A172 (cell line): ENCODE measurements around the gene S100A4. TPM values are rescaled to one million over a fixed set of nuclear protein-coding genes. Genes with fewer than 3 reads are reported as not detected.

Source experiments
- DNase-seq: peaks from one replicate; pipeline ENCODE4 v3.0.0-alpha.2; 2015; ENCODE audit warnings: low spot score
- total RNA-seq: library from RNA; depleted of rRNA; stranded (reverse); fragments of >200 nt; shearing (Covaris generic); gene quantifications from 2 replicates; pipeline ENCODE4 v1.2.3, GENCODE V29; 2014; rRNA removed

Gene S100A4
- total RNA-seq, 1 experiment from 2014 or later, result 3,194 TPM

DNA sequence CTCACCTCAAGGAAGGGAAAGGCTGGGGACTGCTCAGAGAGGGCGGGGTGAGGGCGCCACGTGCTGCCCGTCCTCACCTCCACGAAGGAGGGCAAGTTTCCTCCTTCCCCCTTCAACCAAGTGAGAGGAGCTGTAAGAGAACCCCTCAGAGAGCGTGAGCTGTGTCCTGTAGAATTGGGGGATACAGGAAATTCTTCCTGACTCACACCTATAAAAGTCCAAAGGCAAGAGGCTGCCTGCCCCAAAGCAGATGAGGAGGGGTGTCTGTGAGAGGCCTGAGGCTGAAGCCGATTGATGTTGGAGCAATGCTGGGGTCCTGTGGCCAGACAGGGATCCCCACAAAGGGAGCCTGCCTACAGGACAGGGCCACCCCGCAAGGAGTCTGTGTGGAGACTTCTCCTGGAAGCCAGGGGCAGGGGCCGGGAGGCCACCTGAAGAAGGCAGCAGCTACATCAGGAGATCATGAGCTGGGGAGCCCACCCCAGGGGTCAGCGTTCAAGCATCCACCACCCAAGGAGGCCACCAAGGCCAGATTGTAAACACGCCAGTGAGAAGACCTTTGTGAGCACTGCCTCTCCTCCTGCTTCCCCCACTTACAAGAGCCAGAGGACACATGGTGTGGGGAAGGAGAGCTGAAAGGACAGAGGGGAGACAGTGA, 37.6 kb downstream of the S100A4 start:
- DNase-seq, result no peak

GRCh38 chr1:153506831-153507413, 38.7 kb downstream of the S100A4 start:
- peak; percentile 93 for DNase-seq

DNA sequence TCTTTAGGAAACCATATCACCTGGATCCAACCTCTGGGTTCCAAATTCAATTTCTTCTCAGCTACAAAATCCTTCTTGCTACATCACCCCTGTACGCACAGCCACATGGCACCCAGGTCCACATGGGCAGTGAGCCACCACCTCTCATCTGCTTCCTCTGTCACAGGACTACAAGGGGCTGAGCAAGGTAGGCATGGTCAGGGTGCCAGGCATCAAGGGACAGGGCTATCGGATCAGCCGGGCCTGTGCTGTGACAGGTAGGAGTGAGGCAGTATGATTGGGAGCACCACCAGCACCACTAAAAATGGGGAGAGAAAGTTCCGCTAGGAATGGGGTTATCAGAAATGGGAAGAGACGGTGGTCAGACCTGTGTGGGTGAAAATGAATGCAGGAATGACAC, 39.2 kb downstream of the S100A4 start:
- no peak for DNase-seq

DNA sequence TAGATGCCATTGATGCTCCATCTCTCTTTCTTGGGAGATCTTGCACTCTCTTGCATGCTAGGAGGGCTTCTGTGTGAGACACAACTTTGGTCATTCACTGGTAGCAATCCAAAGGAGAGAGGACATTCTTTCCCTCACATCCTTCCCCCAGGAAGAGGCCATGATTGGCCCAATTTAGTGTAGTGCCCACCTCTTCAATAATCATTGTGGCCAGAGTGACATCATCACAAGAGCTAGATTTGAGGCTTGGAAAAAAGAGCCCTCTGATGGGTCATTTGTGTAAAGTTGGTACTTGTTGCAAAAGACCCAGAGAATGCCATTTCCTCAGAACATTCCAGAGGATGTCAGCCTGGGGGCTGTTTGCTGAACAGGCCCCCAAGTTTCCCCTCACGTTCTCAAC, 40.0 kb downstream of the S100A4 start:
- no peak for DNase-seq

DNA sequence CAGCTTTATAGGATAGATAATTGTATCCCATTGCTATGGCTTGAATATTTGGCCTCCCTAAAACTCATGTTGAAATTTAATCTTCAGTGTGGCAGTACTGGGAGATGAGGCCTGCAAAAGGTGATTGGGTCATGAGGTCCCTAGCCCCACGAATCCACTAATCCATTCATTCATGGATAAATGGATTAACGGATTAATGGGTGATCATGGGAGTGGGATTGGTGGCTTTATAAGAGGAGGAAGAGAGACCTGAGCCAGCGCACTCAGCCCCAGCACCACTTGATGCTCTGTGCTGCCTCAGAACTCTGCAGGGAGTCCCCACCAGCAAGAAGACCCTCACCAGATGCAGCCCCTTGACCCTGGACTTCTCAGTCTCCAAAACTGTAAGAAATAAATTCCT, 41.8 kb downstream of the S100A4 start:
- no peak for DNase-seq

DNA sequence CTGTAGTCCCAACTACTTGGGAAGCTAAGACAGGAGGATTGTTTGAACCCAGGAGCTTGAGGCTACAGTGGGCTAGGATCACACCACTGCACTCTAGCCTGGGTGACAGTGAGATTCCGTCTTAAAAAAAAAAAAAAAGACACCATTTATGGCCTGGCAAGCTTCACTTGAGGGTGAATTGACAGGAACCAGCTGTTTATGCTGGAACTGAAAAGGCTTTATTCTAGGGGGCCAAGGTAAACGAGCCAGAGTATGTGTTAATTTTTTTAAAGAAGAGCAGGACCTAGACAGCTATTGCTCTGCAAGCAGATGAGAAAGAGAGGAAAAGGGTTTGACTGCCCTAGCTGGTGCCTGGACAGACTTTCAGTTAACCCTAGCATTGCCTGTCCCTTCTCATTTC, 46.9 kb downstream of the S100A4 start:
- no peak for DNase-seq

DNA sequence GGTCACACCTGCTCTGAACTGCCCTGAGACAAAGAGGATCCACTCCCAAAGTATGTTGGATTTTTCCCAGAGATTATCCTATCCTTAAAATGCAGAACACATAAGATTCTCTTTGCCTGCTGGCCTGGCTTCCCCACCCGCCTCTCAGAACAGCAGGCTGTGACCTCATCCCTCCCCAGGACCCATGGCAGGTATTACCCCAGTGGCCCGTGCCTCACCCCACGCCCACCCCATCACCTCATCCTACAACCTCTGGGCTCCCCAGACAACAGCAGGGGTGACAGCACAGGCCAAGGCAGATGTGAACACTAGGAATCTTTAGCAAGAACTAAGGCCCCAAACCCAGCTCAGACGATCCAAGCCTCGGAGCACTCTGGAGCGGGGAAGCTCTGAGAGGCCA, 50.1 kb downstream of the S100A4 start:
- DNase-seq, result no peak

GRCh38 chr1:153494976-153495535, 50.5 kb downstream of the S100A4 start:
- DNase-seq, result peak; percentile 66

Other genes starting within 250 kb of the S100A4 start
- gene PGLYRP3, start 232.9 kb downstream of the S100A4 start, total RNA-seq, result not detected in 2 replicates
- not detected in 2 replicates for gene PGLYRP4, start 197.0 kb downstream of the S100A4 start, total RNA-seq
- gene S100A9, start 188.0 kb downstream of the S100A4 start, total RNA-seq, result not detected in 2 replicates
- gene S100A12, start 170.2 kb downstream of the S100A4 start, total RNA-seq, result not detected in 2 replicates
- gene S100A8, start 154.7 kb downstream of the S100A4 start, total RNA-seq, result not detected in 2 replicates
- gene S100A7A, start 129.3 kb downstream of the S100A4 start, total RNA-seq, result not detected in 2 replicates
- gene S100A7, start 85.2 kb downstream of the S100A4 start, total RNA-seq, result not detected in 2 replicates
- 1,463 and 1,751 TPM in 2 replicates for gene S100A6, start 9.8 kb downstream of the S100A4 start, total RNA-seq
- 1.1 and 6.1 TPM in 2 replicates for gene S100A5, start 4.9 kb downstream of the S100A4 start, total RNA-seq
- gene S100A3, start 3.5 kb upstream of the S100A4 start, total RNA-seq, result 90.9 and 103 TPM in 2 replicates
- 41.3 and 63.0 TPM in 2 replicates for gene S100A2, start 20.0 kb upstream of the S100A4 start, total RNA-seq
- 726 and 852 TPM in 2 replicates for gene S100A16, start 67.3 kb upstream of the S100A4 start, total RNA-seq
- 0.17 TPM in 1 of 2 replicates, not detected in the other for gene S100A14, start 70.5 kb upstream of the S100A4 start, total RNA-seq
- 116 and 160 TPM in 2 replicates for gene S100A13, start 81.7 kb upstream of the S100A4 start, total RNA-seq
- gene S100A1, start 82.6 kb upstream of the S100A4 start, total RNA-seq, result 0.46 and 2.8 TPM in 2 replicates
- 49.0 and 60.8 TPM in 2 replicates for gene CHTOP, start 88.3 kb upstream of the S100A4 start, total RNA-seq
- gene SNAPIN, start 112.9 kb upstream of the S100A4 start, total RNA-seq, result 150 and 158 TPM in 2 replicates
- 578 and 601 TPM in 2 replicates for gene ILF2, start 125.2 kb upstream of the S100A4 start, total RNA-seq
- 0.16 and 1.4 TPM in 2 replicates for gene NPR1, start 132.9 kb upstream of the S100A4 start, total RNA-seq
- gene INTS3, start 182.2 kb upstream of the S100A4 start, total RNA-seq, result 43.6 and 44.7 TPM in 2 replicates
- gene SLC27A3, start 229.6 kb upstream of the S100A4 start, total RNA-seq, result 1.8 and 2.2 TPM in 2 replicates